Heart right ventricle (tissue), 16 donors: ENCODE data around the gene NYAP1. TPM values are rescaled to one million over a fixed set of nuclear protein-coding genes. Genes with fewer than 3 reads are reported as not detected.
A peak's percentile ranks its signal among the peaks of the same experiment; 100 is the strongest.

Source experiments
- ATAC-seq, 8 donors: fragments of 200-7000 bp; cut with Tn5 transposase; one replicate each; pipeline ENCODE4 v1.9.1; 2020; ENCODE audit warnings: mild to moderate bottlenecking in 8 of 8, moderate library complexity in 8 of 8, moderate number of reproducible peaks in 1 of 8
- DNase-seq, 2 donors: peaks; one replicate each; pipeline ENCODE4 v3.0.0-alpha.2; 2020
- H3K27ac ChIP-seq, 10 donors: fragments of 200-600 bp; sonication (generic) in 2 of 10; one replicate each; pipeline versions ENCODE4 v1.5.0 to v1.8.0; 2020 to 2022; ENCODE audit warnings: mild to moderate bottlenecking in 3 of 10
- H3K27me3 ChIP-seq, 7 donors: fragments of 200-600 bp; one replicate each; pipeline ENCODE4 v1.8.0; 2021 to 2022; ENCODE audit warnings: mild to moderate bottlenecking in 2 of 7
- H3K36me3 ChIP-seq, 9 donors: fragments of 200-600 bp; sonication (generic) in 1 of 9; one replicate each; pipeline versions ENCODE4 v1.5.0 to v1.8.0; 2020 to 2022; ENCODE audit warnings: mild to moderate bottlenecking in 2 of 9
- H3K4me1 ChIP-seq, 9 donors: fragments of 200-600 bp; sonication (generic) in 1 of 9; one replicate each; pipeline versions ENCODE4 v1.5.0 to v1.8.0; 2020 to 2022; ENCODE audit warnings: mild to moderate bottlenecking in 4 of 9
- H3K4me3 ChIP-seq, 10 donors: fragments of 200-600 bp; sonication (generic) in 2 of 10; one replicate each; pipeline versions ENCODE4 v1.5.0 to v1.8.0; 2020 to 2022; ENCODE audit warnings: mild to moderate bottlenecking in 7 of 10, moderate library complexity in 2 of 10
- H3K9me3 ChIP-seq, 11 donors: fragments of 200-600 bp in 10 of 11; sonication (generic) in 2 of 11; one replicate each; pipeline versions ENCODE4 v1.5.0 to v1.8.0; 2013 to 2022; ENCODE audit warnings: mild to moderate bottlenecking in 2 of 11, control low read depth in 1 of 11, moderate library complexity in 1 of 11
- CTCF ChIP-seq, 9 donors: fragments of 200-600 bp; sonication (generic) in 2 of 9; IDR thresholded peaks; one replicate each; pipeline versions ENCODE4 v1.5.0 to v1.8.0; 2021 to 2022; ENCODE audit warnings: antibody characterized with exemption in 9 of 9, mild to moderate bottlenecking in 5 of 9, moderate library complexity in 1 of 9
- WGBS, 2 donors: extraction: QIAGEN DNeasy Blood & Tissue Kit; methylation state at CpG; one replicate each; pipeline ENCODE4 v1.1.7; 2013; ENCODE audit warnings: inconsistent platforms in 1 of 2; 5-methylcytosine and 5-hydroxymethylcytosine counted together
- intact Hi-C, 10 donors: fragments of 100-400 bp; cut with DNase I; formaldehyde crosslinking; loops; one replicate each; pipeline versions ENCODE4 v1.11.1 to v1.14.2; 2022
- polyA plus RNA-seq, 2 donors: library from polyadenylated mRNA; stranded (reverse); fragments of 200-250 nt; gene quantifications; one replicate each; pipeline ENCODE4 v1.2.3, GENCODE V29; 2013
- total RNA-seq, 10 donors: library from RNA; stranded (reverse); fragmentation: NEBNext Ultra II Directional in 3 of 10; extraction: Animal tissue kit (Norgen Biotek cat#: 25700) in 3 of 10; gene quantifications; one replicate each; pipeline versions ENCODE4 v1.2.1 to v1.2.4, GENCODE V29; 2021 to 2023
- donor health status: Arrhythmogenic right ventricular cardiomyopathy.
- donor health status: ischemic (EF 13 %, LVEDD 7.1; RV severe dilation, severe dysfunction).
- donor health status: healthy with polysubstance abuse.
- donor health status: DM: no; HTN: yes; CAD: no.
- donor health status: DM: no; HTN: no; CAD: no.
- donor health status: ischemic (EF 25% LVEDD 6.9; RV normal size, moderate dysfunction).
- donor health status: ischemic (EF 25% LVEDD 5.7; RV mildly dilated, moderate dysfunction).
- donor health status: healthy.
- donor health status: DM: yes; HTN: yes; CAD: no.
- donor health status: Ischemic cardiomyopathy.
- donor health status: ischemic (EF 35%, LVEDD 5.7; RV mildly dilated, moderate dysfunction).
- donor health status: nonischemic (EF 11% LVEDD 7.7; RV severe dilation, severe dysfunction).
- donor health status: DM: yes; HTN: yes; CAD: no.
- donor health status: PGD.
- donor health status: ischemic (EF 29% LVEDD 5.4; RV normal size, mild dysfunction).
- donor health status: nonischemic (EF 23%, LVEDD 6.1; RV moderate dilation, normal function).

The NYAP1 gene
- total and polyA plus RNA-seq, 12 donors: 0.10 to 0.86 (median 0.35) TPM

GRCh38 chr7:100465702-100466311 lies 17.9 kb upstream of the NYAP1 start:
- H3K4me1 ChIP-seq: peaks cover 14 to 55% (median 31%) of the 10 kb centered on the region in 9 donors
- TF ChIP-seq CTCF (IDR thresholded peaks at IDR 0.05): peak; percentile 44 to 88 (median 73)
- peak; percentile 81 to 93 (median 89) for ATAC-seq
- H3K4me3 ChIP-seq: peak overlapping the region in 1 of 10 donors; percentile 14
- peak overlapping the region in 9 of 10 donors; percentile 50 to 76 (median 66) for H3K27ac ChIP-seq
- H3K27me3 ChIP-seq: no peaks in the 10 kb centered on the region
- 7 to 8% methylated on average over 17 of the region's 17 CpGs for WGBS, 2 donors
- H3K9me3 ChIP-seq: no peaks in the 10 kb centered on the region
- intact Hi-C loops: loop anchor here in 9 of 10 donors (5.0 to 10.0 kb wide), 7 partner anchors 91 to 261 kb away; partner anchors contain the start of genes GIGYF1 (in 4 of the 9), EPO (in 2 of the 9) and POP7 (in 1 of the 9)
- DNase-seq: peak; percentile 71 to 80
- peaks cover 0 to 65% (median 7%) of the 10 kb centered on the region in 9 donors for H3K36me3 ChIP-seq

GRCh38 chr7:100466653-100467605 lies 16.8 kb upstream of the NYAP1 start:
- H3K9me3 ChIP-seq: no peaks in the 10 kb centered on the region
- no peak for TF ChIP-seq CTCF (IDR thresholded peaks at IDR 0.05)
- intact Hi-C loops: loop anchor here in 9 of 10 donors (5.0 to 10.0 kb wide), 7 partner anchors 90 to 260 kb away; partner anchors contain the start of genes GIGYF1 (in 4 of the 9), EPO (in 2 of the 9) and POP7 (in 1 of the 9)
- H3K4me3 ChIP-seq: no peak overlapping the region
- H3K36me3 ChIP-seq: peaks cover 0 to 66% (median 7%) of the 10 kb centered on the region in 9 donors
- peaks cover 14 to 66% (median 35%) of the 10 kb centered on the region in 9 donors for H3K4me1 ChIP-seq
- DNase-seq: no peak
- H3K27ac ChIP-seq: peak overlapping the region in 8 of 10 donors; percentile 50 to 76 (median 68)
- no peaks in the 10 kb centered on the region for H3K27me3 ChIP-seq
- peak in 1 of 8 donors; percentile 10 for ATAC-seq
- 69 to 75% methylated on average over 32 of the region's 32 CpGs for WGBS, 2 donors

- peak overlapping the region in 7 of 10 donors; percentile 19 to 73 (median 43) for H3K27ac ChIP-seq
- 47 to 61% methylated on average over 22 of the region's 22 CpGs for WGBS, 2 donors
- no peak overlapping the region for H3K4me3 ChIP-seq
- H3K27me3 ChIP-seq: no peaks in the 10 kb centered on the region
- intact Hi-C loops: loop anchor here (2.0 to 10.0 kb wide), 9 partner anchors 15 to 259 kb away; partner anchors contain the start of genes GIGYF1 (in 4 of the 10), NYAP1 (in 3 of the 10), EPO (in 2 of the 10) and POP7 (in 1 of the 10)
- H3K4me1 ChIP-seq: peaks cover 14 to 75% (median 40%) of the 10 kb centered on the region in 9 donors
- peak in 1 of 2 donors; percentile 34 for DNase-seq
- H3K9me3 ChIP-seq: no peaks in the 10 kb centered on the region
- no peak for ATAC-seq
- peaks cover 0 to 73% (median 7%) of the 10 kb centered on the region in 9 donors for H3K36me3 ChIP-seq
- TF ChIP-seq CTCF (IDR thresholded peaks at IDR 0.05): no peak
These were observed 15.9 kb upstream of the NYAP1 start for GRCh38 chr7:100467638-100468373.
